ENCODE data around the gene LRMDA. TPM values are rescaled to one million over a fixed set of nuclear protein-coding genes. Genes with fewer than 3 reads are reported as not detected.
A peak's percentile ranks its signal among the peaks of the same experiment; 100 is the strongest.

LRMDA gene
- total RNA-seq, 4 donors from 2014 or later: 2.2 to 7.8 (median 4.5) TPM

DNA sequence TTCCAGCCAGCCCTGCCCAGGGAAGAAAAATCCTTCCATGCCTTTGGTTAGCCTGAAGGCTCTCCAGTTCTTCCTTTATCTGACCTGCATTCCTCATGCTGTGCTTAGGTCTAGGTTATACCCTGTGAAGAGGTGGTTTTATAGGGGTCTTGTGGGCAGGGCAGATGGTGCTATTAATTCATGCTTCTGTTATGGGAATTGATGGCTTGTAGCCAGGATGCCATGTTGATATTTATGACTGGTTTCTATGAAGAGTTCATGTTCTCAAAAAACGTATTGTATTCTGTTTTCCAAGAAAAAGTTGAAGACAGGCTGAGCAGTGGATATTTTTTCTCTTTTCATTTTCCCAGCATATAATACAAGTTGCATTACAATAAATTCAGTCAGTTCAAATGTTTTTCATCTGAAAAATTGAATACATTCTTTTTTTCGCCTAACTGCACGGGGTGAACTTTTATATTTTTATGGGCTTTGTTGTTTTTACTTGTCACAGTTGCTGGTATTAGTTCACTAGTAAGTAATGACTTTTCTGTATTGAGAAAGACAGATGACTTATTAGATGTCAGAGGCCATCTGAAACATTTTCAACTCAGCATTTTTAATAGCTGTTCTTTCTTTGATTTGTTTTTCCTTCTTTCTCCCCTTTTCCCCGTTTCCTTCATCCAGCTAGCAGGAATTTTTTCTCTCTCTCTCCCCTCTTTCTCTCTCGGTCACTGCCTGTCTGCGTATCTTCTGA lies 322.8 kb downstream of the LRMDA start:
- no peak for TF ChIP-seq POLR2A (IDR thresholded peaks at IDR 0.05)
- no peak for TF ChIP-seq EP300 (IDR thresholded peaks at IDR 0.05; ENCODE audit: low read depth)
- no peak for TF ChIP-seq POLR2AphosphoS5 (IDR thresholded peaks at IDR 0.05)
- H3K9me3 ChIP-seq: no peaks in the 10 kb centered on the region
- no peaks in the 10 kb centered on the region for H3K4me1 ChIP-seq
- no peak overlapping the region for H3K4me3 ChIP-seq
- H3K36me3 ChIP-seq: no peaks in the 10 kb centered on the region
- no peak for DNase-seq
- in situ Hi-C loops (cut with MboI; ENCODE audit: low pct_ligation_motif_present in 1 of 4, low pct_unique_long_range_greater_than_20kb in 1 of 4, low sequenced_read_pairs in 3 of 4): no loop called here
- 61 to 69% methylated on average over 6 of the region's 6 CpGs for WGBS, 2 donors (ENCODE audit: low coverage in 1 of 2)
- no peak overlapping the region for H3K27ac ChIP-seq
- H3K27me3 ChIP-seq: no peaks in the 10 kb centered on the region
- intact Hi-C loops (cut with DNase I; ENCODE audit: low total_unique reads): no loop called here

DNA sequence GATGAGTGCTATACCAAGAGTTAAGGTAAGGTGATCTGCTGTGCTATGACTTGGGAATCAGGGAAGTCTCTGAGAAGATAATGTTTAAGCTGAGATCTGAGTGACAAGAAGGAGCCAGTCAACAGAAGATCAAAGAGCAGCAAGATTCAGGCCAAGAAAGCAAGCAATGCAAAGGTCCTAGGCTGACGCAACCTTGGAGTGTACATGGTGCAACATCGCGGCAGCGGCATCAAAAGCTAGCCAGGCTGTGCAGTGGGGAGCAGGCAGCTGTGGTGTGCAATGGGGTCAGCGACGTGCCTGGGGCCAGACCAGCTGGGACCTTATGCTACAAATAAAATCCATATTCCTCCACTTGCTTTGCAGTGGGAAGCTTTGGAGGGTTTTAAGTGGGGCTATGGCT lies 324.1 kb downstream of the LRMDA start:
- Histone ChIP-seq H3K36me3 (no peaks in the 10 kb centered on the region), H3K4me3 (no peak overlapping the region), H3K4me1 (no peaks in the 10 kb centered on the region), H3K9me3 (no peaks in the 10 kb centered on the region), H3K27ac (no peak overlapping the region), H3K27me3 (no peaks in the 10 kb centered on the region)
- WGBS, 2 donors (ENCODE audit: low coverage in 1 of 2): 83 to 87% methylated on average over 1 to 6 of the region's 6 CpGs
- intact Hi-C loops (cut with DNase I; ENCODE audit: low total_unique reads): no loop called here
- DNase-seq: no peak
- no peak for TF ChIP-seq POLR2AphosphoS5 (IDR thresholded peaks at IDR 0.05)
- TF ChIP-seq, protein P1, sequence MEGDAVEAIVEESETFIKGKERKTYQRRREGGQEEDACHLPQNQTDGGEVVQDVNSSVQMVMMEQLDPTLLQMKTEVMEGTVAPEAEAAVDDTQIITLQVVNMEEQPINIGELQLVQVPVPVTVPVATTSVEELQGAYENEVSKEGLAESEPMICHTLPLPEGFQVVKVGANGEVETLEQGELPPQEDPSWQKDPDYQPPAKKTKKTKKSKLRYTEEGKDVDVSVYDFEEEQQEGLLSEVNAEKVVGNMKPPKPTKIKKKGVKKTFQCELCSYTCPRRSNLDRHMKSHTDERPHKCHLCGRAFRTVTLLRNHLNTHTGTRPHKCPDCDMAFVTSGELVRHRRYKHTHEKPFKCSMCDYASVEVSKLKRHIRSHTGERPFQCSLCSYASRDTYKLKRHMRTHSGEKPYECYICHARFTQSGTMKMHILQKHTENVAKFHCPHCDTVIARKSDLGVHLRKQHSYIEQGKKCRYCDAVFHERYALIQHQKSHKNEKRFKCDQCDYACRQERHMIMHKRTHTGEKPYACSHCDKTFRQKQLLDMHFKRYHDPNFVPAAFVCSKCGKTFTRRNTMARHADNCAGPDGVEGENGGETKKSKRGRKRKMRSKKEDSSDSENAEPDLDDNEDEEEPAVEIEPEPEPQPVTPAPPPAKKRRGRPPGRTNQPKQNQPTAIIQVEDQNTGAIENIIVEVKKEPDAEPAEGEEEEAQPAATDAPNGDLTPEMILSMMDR (IDR thresholded peaks at IDR 0.05): no peak
- no peak for TF ChIP-seq EP300 (IDR thresholded peaks at IDR 0.05; ENCODE audit: low read depth)
- no peak for TF ChIP-seq POLR2A (IDR thresholded peaks at IDR 0.05)
- in situ Hi-C loops (cut with MboI; ENCODE audit: low pct_ligation_motif_present in 1 of 4, low pct_unique_long_range_greater_than_20kb in 1 of 4, low sequenced_read_pairs in 3 of 4): no loop called here

DNA sequence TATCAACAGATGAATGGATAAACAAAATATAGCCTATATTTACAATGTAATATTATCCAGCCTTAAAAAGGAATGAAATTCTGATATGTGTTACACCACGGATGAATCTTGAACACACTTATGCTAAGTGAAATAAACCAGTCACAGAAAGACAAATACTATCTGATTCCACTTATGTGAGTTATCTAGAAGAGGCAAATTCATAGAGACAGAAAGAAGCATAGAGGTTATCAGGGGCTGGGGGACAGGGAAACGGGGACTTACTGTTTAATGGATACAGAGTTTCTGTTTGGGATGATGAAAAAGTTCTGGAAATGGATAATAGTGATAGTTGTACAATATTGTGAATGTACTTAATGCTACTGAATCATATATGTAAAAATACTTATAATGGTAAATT lies 329.9 kb downstream of the LRMDA start:
- Histone ChIP-seq H3K4me1 (no peaks in the 10 kb centered on the region), H3K9me3 (no peaks in the 10 kb centered on the region), H3K4me3 (no peak overlapping the region), H3K36me3 (no peaks in the 10 kb centered on the region), H3K27me3 (no peaks in the 10 kb centered on the region), H3K27ac (no peak overlapping the region)
- DNase-seq: no peak
- in situ Hi-C loops (cut with MboI; ENCODE audit: low pct_ligation_motif_present in 1 of 4, low pct_unique_long_range_greater_than_20kb in 1 of 4, low sequenced_read_pairs in 3 of 4): no loop called here
- TF ChIP-seq POLR2A (IDR thresholded peaks at IDR 0.05) (no peak), POLR2AphosphoS5 (IDR thresholded peaks at IDR 0.05) (no peak), EP300 (IDR thresholded peaks at IDR 0.05; ENCODE audit: low read depth) (no peak)
- TF ChIP-seq, protein P1 (IDR thresholded peaks at IDR 0.05): no peak
- intact Hi-C loops (cut with DNase I; ENCODE audit: low total_unique reads): no loop called here
- 52 to 74% methylated on average over 2 of the region's 2 CpGs for WGBS, 2 donors (ENCODE audit: low coverage in 1 of 2)

DNA sequence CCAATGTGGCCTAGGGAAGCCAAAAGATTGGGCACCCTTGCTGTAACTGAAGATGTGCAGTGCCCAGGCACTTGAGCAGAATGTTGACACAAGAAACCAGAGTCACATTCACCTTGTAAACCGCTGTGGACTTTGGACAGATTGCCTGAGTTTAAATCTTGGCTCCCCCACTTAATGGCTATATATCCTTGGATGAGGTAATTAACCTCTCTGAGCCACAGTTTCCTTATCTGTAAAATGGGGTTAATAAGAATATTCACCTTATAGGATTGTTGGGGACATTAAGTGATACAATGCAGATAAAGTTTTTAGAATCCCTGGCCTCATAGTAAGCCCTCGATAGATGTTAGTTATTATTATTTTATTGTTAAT lies 331.0 kb downstream of the LRMDA start:
- no peaks in the 10 kb centered on the region for H3K36me3 ChIP-seq
- no peak overlapping the region for H3K4me3 ChIP-seq
- TF ChIP-seq POLR2A (IDR thresholded peaks at IDR 0.05) (no peak), POLR2AphosphoS5 (IDR thresholded peaks at IDR 0.05) (no peak), EP300 (IDR thresholded peaks at IDR 0.05; ENCODE audit: low read depth) (no peak)
- TF ChIP-seq, protein P1 (IDR thresholded peaks at IDR 0.05): no peak
- no peaks in the 10 kb centered on the region for H3K27me3 ChIP-seq
- no peaks in the 10 kb centered on the region for H3K9me3 ChIP-seq
- in situ Hi-C loops (cut with MboI; ENCODE audit: low pct_ligation_motif_present in 1 of 4, low pct_unique_long_range_greater_than_20kb in 1 of 4, low sequenced_read_pairs in 3 of 4) (no loop called here), intact Hi-C loops (cut with DNase I; ENCODE audit: low total_unique reads) (no loop called here)
- 77 to 81% methylated on average over 2 of the region's 2 CpGs for WGBS, 2 donors (ENCODE audit: low coverage in 1 of 2)
- H3K27ac ChIP-seq: no peak overlapping the region
- peak; percentile 17 for DNase-seq
- no peaks in the 10 kb centered on the region for H3K4me1 ChIP-seq

DNA sequence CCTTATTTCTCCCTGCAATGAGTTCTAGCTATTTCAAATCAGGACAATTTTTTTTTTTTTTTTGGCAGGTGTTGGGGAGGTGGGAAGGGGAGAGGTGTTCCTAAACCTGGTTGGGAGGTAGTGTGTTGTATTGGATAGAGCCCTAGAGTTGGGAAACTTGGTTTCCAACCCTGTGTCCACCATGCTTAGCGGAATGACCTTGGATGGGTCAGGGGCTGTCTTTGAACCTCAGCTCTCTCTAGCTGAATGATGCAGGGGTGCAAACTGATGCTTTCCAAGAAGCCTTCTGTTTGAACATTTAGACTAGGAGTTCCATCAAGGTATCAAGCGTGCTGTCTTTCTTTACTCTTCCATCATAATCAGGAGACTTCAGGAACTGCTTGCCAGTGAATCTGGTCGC lies 332.2 kb downstream of the LRMDA start:
- 84 to 100% methylated on average over 2 to 3 of the region's 3 CpGs for WGBS, 2 donors (ENCODE audit: low coverage in 1 of 2)
- no peak overlapping the region for H3K27ac ChIP-seq
- in situ Hi-C loops (cut with MboI; ENCODE audit: low pct_ligation_motif_present in 1 of 4, low pct_unique_long_range_greater_than_20kb in 1 of 4, low sequenced_read_pairs in 3 of 4) (no loop called here), intact Hi-C loops (cut with DNase I; ENCODE audit: low total_unique reads) (no loop called here)
- H3K9me3 ChIP-seq: no peaks in the 10 kb centered on the region
- no peaks in the 10 kb centered on the region for H3K36me3 ChIP-seq
- no peak overlapping the region for H3K4me3 ChIP-seq
- no peak for DNase-seq
- no peaks in the 10 kb centered on the region for H3K4me1 ChIP-seq
- H3K27me3 ChIP-seq: no peaks in the 10 kb centered on the region
- TF ChIP-seq POLR2AphosphoS5 (IDR thresholded peaks at IDR 0.05) (no peak), EP300 (IDR thresholded peaks at IDR 0.05; ENCODE audit: low read depth) (no peak), POLR2A (IDR thresholded peaks at IDR 0.05) (no peak)
- TF ChIP-seq, protein P1 (IDR thresholded peaks at IDR 0.05): no peak

Measured in transverse colon (tissue), 4 donors.